Thymus (tissue), 11 donors: Measurements from ENCODE around the gene SMIM29. TPM values are rescaled to one million over a fixed set of nuclear protein-coding genes. Genes with fewer than 3 reads are reported as not detected.
"Not testable (repeated sequence)": the region's sequence is repeated elsewhere in the genome, so short reads cannot be mapped to it uniquely, and the experiment has no call there.

Source experiments
- DNase-seq, 9 donors: peaks; one replicate each; pipeline ENCODE4 v3.0.0-alpha.2; 2013; ENCODE audit warnings: low spot score in 9 of 9, low read depth in 6 of 9, missing footprints in 1 of 9
- H3K27ac ChIP-seq, 2 donors: one replicate each; pipeline ENCODE4 v1.5.1; 2013; ENCODE audit warnings: control low read depth in 1 of 2, low read depth in 1 of 2, low read length in 1 of 2, mild to moderate bottlenecking in 1 of 2, moderate library complexity in 1 of 2
- H3K27me3 ChIP-seq, 2 donors: one replicate each; pipeline ENCODE4 v1.5.1; 2013; ENCODE audit warnings: low read length in 1 of 2; ENCODE audit not compliant: control insufficient read depth in 2 of 2, insufficient read depth in 1 of 2
- H3K36me3 ChIP-seq, 2 donors: one replicate each; pipeline ENCODE4 v1.5.1; 2013; ENCODE audit warnings: low read length in 1 of 2, mild to moderate bottlenecking in 1 of 2, moderate library complexity in 1 of 2; ENCODE audit not compliant: control insufficient read depth in 2 of 2, insufficient read depth in 2 of 2
- H3K4me1 ChIP-seq, 2 donors: one replicate each; pipeline ENCODE4 v1.5.1; 2013; ENCODE audit warnings: low read length in 2 of 2; ENCODE audit not compliant: control insufficient read depth in 2 of 2, insufficient read depth in 2 of 2
- H3K4me3 ChIP-seq, 2 donors: one replicate each; pipeline ENCODE4 v1.5.1; 2013; ENCODE audit warnings: low read length in 2 of 2, control low read depth in 1 of 2, mild to moderate bottlenecking in 1 of 2
- H3K9me3 ChIP-seq, 2 donors: one replicate each; pipeline ENCODE4 v1.5.1; 2013; ENCODE audit warnings: low read length in 1 of 2, mild to moderate bottlenecking in 1 of 2; ENCODE audit not compliant: control insufficient read depth in 2 of 2, insufficient read depth in 1 of 2
- WGBS: extraction: QIAGEN DNeasy Blood & Tissue Kit; methylation state at CpG from one replicate; pipeline ENCODE4 v1.1.7; 2013; 5-methylcytosine and 5-hydroxymethylcytosine counted together
- polyA plus RNA-seq: library from polyadenylated mRNA; stranded (reverse); fragments of 200-250 nt; gene quantifications from one replicate; pipeline ENCODE4 v1.2.3, GENCODE V29; 2013
- total RNA-seq: library from RNA; stranded (reverse); fragments of 120-200 nt; gene quantifications from one replicate; pipeline ENCODE4 v1.2.4, GENCODE V29; 2013
- donor health status: healthy.

Gene SMIM29
- total and polyA plus RNA-seq, 2 donors: 16.4 to 43.3 TPM

DNA sequence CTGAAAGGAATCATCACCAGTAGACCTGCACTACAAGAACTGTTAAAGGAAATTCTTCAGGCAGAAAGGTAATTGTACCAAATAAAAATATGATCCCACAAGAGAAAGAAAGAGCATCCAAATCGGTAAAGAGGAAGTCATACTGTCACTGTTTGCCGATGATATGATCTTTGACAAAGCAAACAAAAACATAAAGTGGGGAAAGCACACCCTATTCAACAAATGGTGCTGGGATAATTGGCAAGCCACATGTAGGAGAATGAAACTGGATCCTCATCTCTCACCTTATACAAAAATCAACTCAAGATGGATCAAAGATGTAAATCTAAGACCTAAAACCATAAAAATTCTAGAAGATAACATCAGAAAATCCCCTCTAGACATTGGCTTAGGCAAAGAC is 3.6 kb upstream of the SMIM29 start:
- H3K4me3 ChIP-seq, H3K9me3 ChIP-seq, H3K36me3 ChIP-seq, H3K27me3 ChIP-seq, DNase-seq, H3K27ac ChIP-seq: not testable (repeated sequence)
- H3K4me1 ChIP-seq: peaks cover 3 to 13% of the 10 kb centered on the region in 2 donors
- 5% methylated on average over 2 of the region's 2 CpGs for WGBS

- Histone ChIP-seq H3K27ac (peak overlapping the region; percentile 61 to 90), H3K9me3 (no peaks in the 10 kb centered on the region), H3K4me3 (peak overlapping the region; percentile 67 to 86), H3K4me1 (peaks cover 3 to 24% of the 10 kb centered on the region in 2 donors), H3K27me3 (no peaks in the 10 kb centered on the region), H3K36me3 (peaks cover 4 to 13% of the 10 kb centered on the region in 2 donors)
- 53% methylated on average over 18 of the region's 18 CpGs for WGBS
- DNase-seq: no peak
Observed at GRCh38 chr6:34249469-34250261, 859 bp upstream of the SMIM29 start.

DNA sequence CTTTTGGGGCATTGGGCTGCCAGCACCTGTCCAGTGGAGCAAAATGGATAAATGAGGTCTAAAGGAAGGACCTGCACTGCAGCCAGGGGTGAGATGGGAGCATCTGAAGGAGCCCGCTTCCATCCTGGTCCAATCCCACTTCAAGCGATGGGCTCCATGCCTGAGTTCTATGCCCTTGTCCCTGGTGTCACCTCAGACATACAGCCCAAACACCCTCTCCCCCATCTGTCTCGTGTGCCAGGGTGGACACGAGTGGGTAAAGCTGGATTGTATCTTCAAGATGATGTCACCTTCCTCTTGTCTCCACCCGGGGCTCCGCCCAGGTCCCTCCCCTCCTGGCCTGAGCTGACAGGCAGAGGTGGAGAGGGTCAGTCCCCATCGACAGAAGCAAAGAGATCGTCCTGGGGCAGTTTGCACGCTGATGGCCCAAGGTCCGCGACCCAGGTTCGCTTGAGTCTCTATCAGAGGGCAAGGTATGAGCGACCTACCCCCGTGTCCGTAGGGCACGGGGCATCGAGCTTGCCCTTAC is 544 bp downstream of the SMIM29 start:
- 12% methylated on average over 17 of the region's 17 CpGs for WGBS
- Histone ChIP-seq H3K9me3 (no peaks in the 10 kb centered on the region), H3K36me3 (peaks cover 14 to 27% of the 10 kb centered on the region in 2 donors), H3K4me1 (peaks cover 3 to 27% of the 10 kb centered on the region in 2 donors), H3K27me3 (no peaks in the 10 kb centered on the region), H3K27ac (peak overlapping the region; percentile 77 to 86), H3K4me3 (peak overlapping the region; percentile 67 to 86)
- peak in 2 of 9 donors; percentile 41 to 51 for DNase-seq

GRCh38 chr6:34247481-34248197 is 1.2 kb downstream of the SMIM29 start:
- WGBS: 96% methylated on average over 6 of the region's 6 CpGs
- no peak overlapping the region for H3K4me3 ChIP-seq

GRCh38 chr6:34246563-34247391 is 2.0 kb downstream of the SMIM29 start:
- DNase-seq: peak in 4 of 9 donors; percentile 29 to 66 (median 58)
- WGBS: 78% methylated on average over 8 of the region's 8 CpGs
- Histone ChIP-seq H3K9me3 (no peaks in the 10 kb centered on the region), H3K4me1 (peaks cover 3 to 35% of the 10 kb centered on the region in 2 donors), H3K4me3 (no peak overlapping the region), H3K27ac (peak overlapping the region in 1 of 2 donors; percentile 63), H3K36me3 (peaks cover 29 to 42% of the 10 kb centered on the region in 2 donors), H3K27me3 (no peaks in the 10 kb centered on the region)

More at GRCh38 chr6:34247481-34248197, 1.2 kb downstream of the SMIM29 start:
- H3K36me3 ChIP-seq: peaks cover 20 to 34% of the 10 kb centered on the region in 2 donors
- no peak for DNase-seq
- H3K9me3 ChIP-seq: no peaks in the 10 kb centered on the region
- peak overlapping the region in 1 of 2 donors; percentile 30 for H3K27ac ChIP-seq
- H3K4me1 ChIP-seq: peaks cover 3 to 31% of the 10 kb centered on the region in 2 donors
- no peaks in the 10 kb centered on the region for H3K27me3 ChIP-seq

DNA sequence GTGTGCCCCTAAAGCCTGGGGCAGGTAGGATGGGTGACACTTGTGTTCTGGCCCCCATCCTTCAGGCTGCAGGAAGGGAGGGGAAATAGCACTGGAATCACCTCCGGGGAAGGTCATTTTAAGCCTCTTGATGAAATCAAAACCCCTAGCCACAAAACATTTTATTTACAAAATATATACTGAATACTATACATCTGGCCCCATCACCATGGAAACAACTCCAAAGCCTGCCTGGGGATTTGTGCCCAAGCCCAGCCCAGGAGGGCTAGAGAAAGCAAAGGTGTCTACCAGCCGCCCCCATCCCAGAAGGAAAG is 2.6 kb downstream of the SMIM29 start:
- H3K27me3 ChIP-seq: no peaks in the 10 kb centered on the region
- H3K9me3 ChIP-seq: no peaks in the 10 kb centered on the region
- H3K4me3 ChIP-seq: no peak overlapping the region
- WGBS: 89% methylated on average over 2 of the region's 2 CpGs
- H3K27ac ChIP-seq: no peak overlapping the region
- peaks cover 3 to 41% of the 10 kb centered on the region in 2 donors for H3K4me1 ChIP-seq
- DNase-seq: no peak
- H3K36me3 ChIP-seq: peaks cover 34 to 48% of the 10 kb centered on the region in 2 donors

DNA sequence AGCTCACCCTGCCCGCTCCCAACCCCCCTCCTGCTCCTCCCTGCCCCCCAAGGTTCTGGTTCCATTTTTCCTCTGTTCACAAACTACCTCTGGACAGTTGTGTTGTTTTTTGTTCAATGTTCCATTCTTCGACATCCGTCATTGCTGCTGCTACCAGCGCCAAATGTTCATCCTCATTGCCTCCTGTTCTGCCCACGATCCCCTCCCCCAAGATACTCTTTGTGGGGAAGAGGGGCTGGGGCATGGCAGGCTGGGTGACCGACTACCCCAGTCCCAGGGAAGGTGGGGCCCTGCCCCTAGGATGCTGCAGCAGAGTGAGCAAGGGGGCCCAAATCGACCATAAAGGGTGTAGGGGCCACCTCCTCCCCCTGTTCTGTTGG is 3.1 kb downstream of the SMIM29 start:
- Histone ChIP-seq H3K36me3 (peaks cover 39 to 52% of the 10 kb centered on the region in 2 donors), H3K4me1 (peaks cover 3 to 44% of the 10 kb centered on the region in 2 donors)
- not testable (repeated sequence) for H3K27ac ChIP-seq, H3K4me3 ChIP-seq, H3K9me3 ChIP-seq, H3K27me3 ChIP-seq, DNase-seq
- 92% methylated on average over 7 of the region's 7 CpGs for WGBS

DNA sequence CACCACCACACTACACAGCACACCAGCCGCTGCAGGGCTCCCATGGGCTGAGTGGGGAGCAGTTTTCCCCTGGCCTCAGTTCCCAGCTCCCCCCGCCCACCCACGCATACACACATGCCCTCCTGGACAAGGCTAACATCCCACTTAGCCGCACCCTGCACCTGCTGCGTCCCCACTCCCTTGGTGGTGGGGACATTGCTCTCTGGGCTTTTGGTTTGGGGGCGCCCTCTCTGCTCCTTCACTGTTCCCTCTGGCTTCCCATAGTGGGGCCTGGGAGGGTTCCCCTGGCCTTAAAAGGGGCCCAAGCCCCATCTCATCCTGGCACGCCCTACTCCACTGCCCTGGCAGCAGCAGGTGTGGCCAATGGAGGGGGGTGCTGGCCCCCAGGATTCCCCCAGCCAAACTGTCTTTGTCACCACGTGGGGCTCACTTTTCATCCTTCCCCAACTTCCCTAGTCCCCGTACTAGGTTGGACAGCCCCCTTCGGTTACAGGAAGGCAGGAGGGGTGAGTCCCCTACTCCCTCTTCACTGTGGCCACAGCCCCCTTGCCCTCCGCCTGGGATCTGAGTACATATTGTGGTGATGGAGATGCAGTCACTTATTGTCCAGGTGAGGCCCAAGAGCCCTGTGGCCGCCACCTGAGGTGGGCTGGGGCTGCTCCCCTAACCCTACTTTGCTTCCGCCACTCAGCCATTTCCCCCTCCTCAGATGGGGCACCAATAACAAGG is 3.6 kb downstream of the SMIM29 start:
- not testable (repeated sequence) for DNase-seq, H3K27me3 ChIP-seq, H3K4me3 ChIP-seq, H3K27ac ChIP-seq, H3K9me3 ChIP-seq
- WGBS: 93% methylated on average over 13 of the region's 13 CpGs
- H3K4me1 ChIP-seq: peaks cover 6 to 49% of the 10 kb centered on the region in 2 donors
- peaks cover 44 to 58% of the 10 kb centered on the region in 2 donors for H3K36me3 ChIP-seq
